ENCODE measurements around the gene TRIM63.
"Not testable (repeated sequence)": the region's sequence is repeated elsewhere in the genome, so short reads cannot be mapped to it uniquely, and the experiment has no call there.

TRIM63 gene

GRCh38 chr1:26067432-26067911 lies at the start of gene TRIM63:
Gene TRIM63 (minus strand): TSS chr1:26067630. CDS start chr1:26067494, 136 bp downstream.
- DNase-seq, result no peak

GRCh38 chr1:26114165-26114927 lies 46.9 kb upstream of the TRIM63 start:
- DNase-seq, result no peak

- no peak for DNase-seq
Observed at GRCh38 chr1:26112407-26112775, 45.0 kb upstream of the TRIM63 start.

- peak; percentile 93 for DNase-seq
Observed at GRCh38 chr1:26111530-26112406, 44.3 kb upstream of the TRIM63 start, which contains the start of gene PDIK1L. Gene PDIK1L (plus strand): TSS chr1:26111824. CDS start chr1:26114309, 2,485 bp downstream.

- peak; percentile 58 for DNase-seq
Observed at GRCh38 chr1:26110731-26111529, 43.5 kb upstream of the TRIM63 start.

GRCh38 chr1:26109229-26110164 lies 42.1 kb upstream of the TRIM63 start:
- no peak for DNase-seq

- not testable (repeated sequence) for DNase-seq
Observed at GRCh38 chr1:26105226-26105548, 37.8 kb upstream of the TRIM63 start.

- DNase-seq, result no peak
Observed at GRCh38 chr1:26102526-26102925, 35.1 kb upstream of the TRIM63 start.

GRCh38 chr1:26102119-26102518 lies 34.7 kb upstream of the TRIM63 start:
- no peak for DNase-seq

- DNase-seq, result not testable (repeated sequence)
Observed at GRCh38 chr1:26100204-26100603, 32.8 kb upstream of the TRIM63 start.

GRCh38 chr1:26099780-26100179 lies 32.4 kb upstream of the TRIM63 start:
- no peak for DNase-seq

- DNase-seq, result no peak
Observed at GRCh38 chr1:26098602-26099001, 31.2 kb upstream of the TRIM63 start.

- DNase-seq, result no peak
Observed at GRCh38 chr1:26097696-26098095, 30.3 kb upstream of the TRIM63 start.

GRCh38 chr1:26096471-26096870 lies 29.0 kb upstream of the TRIM63 start:
- no peak for DNase-seq

GRCh38 chr1:26094677-26095383 lies 27.4 kb upstream of the TRIM63 start:
- no peak for DNase-seq

GRCh38 chr1:26094076-26094669 lies 26.7 kb upstream of the TRIM63 start:
- no peak for DNase-seq

GRCh38 chr1:26093569-26093968 lies 26.1 kb upstream of the TRIM63 start:
- DNase-seq, result not testable (repeated sequence)

- DNase-seq, result no peak
Observed at GRCh38 chr1:26092422-26092821, 25.0 kb upstream of the TRIM63 start.

GRCh38 chr1:26090893-26091292 lies 23.5 kb upstream of the TRIM63 start:
- no peak for DNase-seq

- DNase-seq, result no peak
Observed at GRCh38 chr1:26089125-26089524, 21.7 kb upstream of the TRIM63 start.

GRCh38 chr1:26084844-26085243 lies 17.4 kb upstream of the TRIM63 start:
- DNase-seq, result no peak
